ENCODE results near the gene MTX2.

MTX2 gene

DNA sequence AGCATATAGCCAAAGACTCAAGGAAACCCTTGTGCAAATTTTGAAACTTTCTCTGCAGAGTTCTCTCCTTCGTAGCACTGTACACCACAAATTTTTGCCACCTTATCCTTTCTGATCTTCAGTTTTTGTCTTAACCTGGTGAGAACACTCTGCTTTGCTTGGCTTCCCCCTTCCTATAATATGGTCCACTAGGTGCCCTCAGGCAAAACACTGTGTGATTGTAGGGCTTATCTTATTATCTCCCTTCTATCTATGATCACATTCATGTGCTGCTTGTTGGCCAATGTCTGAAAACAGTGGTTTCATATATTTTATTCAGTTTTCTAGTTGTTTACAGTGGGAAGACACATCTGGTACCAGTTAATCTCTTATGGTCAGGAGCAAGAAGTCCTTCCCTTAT, 111.1 kb downstream of the MTX2 start:
- DNase-seq: no peak

GRCh38 chr2:176383100-176383499, 113.9 kb downstream of the MTX2 start:
- no peak for DNase-seq

- no peak for DNase-seq
Measured at GRCh38 chr2:176383836-176384442, 114.7 kb downstream of the MTX2 start.

GRCh38 chr2:176385219-176385759, 116.0 kb downstream of the MTX2 start:
- DNase-seq: no peak

GRCh38 chr2:176385838-176386237, 116.6 kb downstream of the MTX2 start:
- DNase-seq: no peak

Data from RPMI8226 (cell line).